Activated naive CD8-positive, alpha-beta T cell treated with anti-CD3 and anti-CD28 coated beads, Interleukin-2, amount 50 U/mL, for 16 hours (primary cell): Measurements from ENCODE around the gene NCKAP5L.
"Not testable (repeated sequence)": the region's sequence is repeated elsewhere in the genome, so short reads cannot be mapped to it uniquely, and the experiment has no call there.

Experiments
- DNase-seq: peaks from one replicate; pipeline ENCODE4 v3.0.0-alpha.2; 2020; ENCODE audit warnings: low read depth, low spot score

The NCKAP5L gene, protein sequence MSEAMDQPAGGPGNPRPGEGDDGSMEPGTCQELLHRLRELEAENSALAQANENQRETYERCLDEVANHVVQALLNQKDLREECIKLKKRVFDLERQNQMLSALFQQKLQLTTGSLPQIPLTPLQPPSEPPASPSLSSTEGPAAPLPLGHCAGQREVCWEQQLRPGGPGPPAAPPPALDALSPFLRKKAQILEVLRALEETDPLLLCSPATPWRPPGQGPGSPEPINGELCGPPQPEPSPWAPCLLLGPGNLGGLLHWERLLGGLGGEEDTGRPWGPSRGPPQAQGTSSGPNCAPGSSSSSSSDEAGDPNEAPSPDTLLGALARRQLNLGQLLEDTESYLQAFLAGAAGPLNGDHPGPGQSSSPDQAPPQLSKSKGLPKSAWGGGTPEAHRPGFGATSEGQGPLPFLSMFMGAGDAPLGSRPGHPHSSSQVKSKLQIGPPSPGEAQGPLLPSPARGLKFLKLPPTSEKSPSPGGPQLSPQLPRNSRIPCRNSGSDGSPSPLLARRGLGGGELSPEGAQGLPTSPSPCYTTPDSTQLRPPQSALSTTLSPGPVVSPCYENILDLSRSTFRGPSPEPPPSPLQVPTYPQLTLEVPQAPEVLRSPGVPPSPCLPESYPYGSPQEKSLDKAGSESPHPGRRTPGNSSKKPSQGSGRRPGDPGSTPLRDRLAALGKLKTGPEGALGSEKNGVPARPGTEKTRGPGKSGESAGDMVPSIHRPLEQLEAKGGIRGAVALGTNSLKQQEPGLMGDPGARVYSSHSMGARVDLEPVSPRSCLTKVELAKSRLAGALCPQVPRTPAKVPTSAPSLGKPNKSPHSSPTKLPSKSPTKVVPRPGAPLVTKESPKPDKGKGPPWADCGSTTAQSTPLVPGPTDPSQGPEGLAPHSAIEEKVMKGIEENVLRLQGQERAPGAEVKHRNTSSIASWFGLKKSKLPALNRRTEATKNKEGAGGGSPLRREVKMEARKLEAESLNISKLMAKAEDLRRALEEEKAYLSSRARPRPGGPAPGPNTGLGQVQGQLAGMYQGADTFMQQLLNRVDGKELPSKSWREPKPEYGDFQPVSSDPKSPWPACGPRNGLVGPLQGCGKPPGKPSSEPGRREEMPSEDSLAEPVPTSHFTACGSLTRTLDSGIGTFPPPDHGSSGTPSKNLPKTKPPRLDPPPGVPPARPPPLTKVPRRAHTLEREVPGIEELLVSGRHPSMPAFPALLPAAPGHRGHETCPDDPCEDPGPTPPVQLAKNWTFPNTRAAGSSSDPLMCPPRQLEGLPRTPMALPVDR (N-terminal part only)

GRCh38 chr12:49828133-49829091, at the start of gene NCKAP5L:
Gene NCKAP5L, minus strand, starts transcription at chr12:49828413. Its CDS starts 24,369 bp downstream, at chr12:49804044.
- DNase-seq, result peak; percentile 90

- no peak for DNase-seq
Measured at GRCh38 chr12:49877066-49877465, 48.9 kb upstream of the NCKAP5L start.

- DNase-seq, result no peak
Measured at GRCh38 chr12:49876070-49876469, 47.9 kb upstream of the NCKAP5L start.

- no peak for DNase-seq
Measured at GRCh38 chr12:49875115-49875720, 47.0 kb upstream of the NCKAP5L start.

DNA sequence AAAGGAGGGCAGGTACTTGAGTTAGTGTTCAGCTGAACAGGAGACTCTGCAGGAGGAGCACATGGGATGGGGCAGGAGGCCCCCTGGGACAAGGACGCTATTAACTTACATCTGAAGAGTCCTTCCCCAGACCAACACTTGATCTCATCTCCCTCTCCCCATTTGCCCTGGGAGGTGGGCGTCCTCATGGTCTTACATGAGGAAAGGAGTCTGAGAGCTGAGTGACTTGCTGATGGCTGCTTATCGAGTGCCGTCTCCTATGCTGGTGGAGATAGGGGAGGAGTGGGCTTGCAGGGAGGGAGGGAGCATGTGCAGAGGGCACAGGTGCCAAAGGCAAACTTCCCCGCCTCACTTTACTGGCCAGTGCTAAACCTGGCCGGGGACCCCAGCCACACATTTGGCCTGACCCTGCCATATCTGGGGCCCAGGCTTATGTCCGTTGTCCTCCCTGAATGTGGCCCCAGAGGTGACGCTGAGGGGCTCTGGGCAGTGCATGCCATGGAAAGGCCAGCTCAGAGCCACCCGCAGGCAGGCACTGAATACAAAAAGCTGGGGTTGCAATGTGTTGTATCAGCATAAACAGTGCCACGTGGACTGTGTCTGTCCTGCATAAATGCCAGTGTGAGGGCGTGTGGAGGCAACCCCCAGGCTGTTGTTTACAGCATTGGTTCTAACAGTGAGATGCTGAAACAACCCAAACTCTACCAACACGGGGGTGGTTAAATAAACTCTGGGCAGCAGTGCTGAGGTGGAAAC, 46.1 kb upstream of the NCKAP5L start:
- no peak for DNase-seq

- DNase-seq, result no peak
Measured at GRCh38 chr12:49873361-49873934, 45.2 kb upstream of the NCKAP5L start.

- DNase-seq, result no peak
Measured at GRCh38 chr12:49872781-49873181, 44.6 kb upstream of the NCKAP5L start.

DNA sequence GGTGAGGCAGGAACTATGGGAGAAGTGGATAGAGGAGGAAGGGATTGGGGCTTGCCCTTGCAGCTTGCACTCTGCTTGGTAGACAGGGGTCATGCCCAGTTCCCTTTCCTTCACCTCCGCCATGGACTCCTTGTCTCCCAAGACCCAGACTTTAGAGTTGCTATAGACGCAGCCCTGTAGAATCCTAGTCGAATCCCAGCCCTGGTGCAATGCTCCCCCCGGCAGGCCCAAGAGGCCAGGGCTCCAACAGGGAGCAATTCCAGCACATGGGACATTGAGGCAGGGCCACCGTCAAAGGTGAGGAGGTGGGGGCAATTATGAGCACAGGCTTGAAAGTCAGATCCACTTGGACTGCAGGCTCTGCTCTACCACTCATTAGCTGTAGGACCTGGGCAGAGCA, 44.2 kb upstream of the NCKAP5L start:
- DNase-seq, result no peak

DNA sequence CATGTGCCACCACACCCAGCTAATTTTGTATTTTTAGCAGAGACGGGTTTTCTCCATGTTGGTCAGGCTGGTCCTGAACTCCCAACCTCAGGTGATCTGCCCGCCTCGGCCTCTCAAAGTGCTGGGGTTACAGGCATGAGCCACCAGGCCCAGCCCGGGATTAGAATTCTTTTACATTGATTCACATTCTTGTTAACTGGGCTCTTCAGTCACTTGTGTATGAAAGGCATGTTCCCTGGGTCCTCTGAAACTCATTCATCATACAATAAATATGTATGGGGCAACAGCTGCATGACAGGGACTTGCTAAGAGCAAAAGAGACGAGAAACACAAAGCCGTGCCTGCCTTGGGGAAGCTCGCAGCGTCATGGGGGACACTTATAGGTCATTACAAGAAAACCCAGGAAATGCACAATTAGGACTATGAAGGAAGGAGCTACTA, 43.6 kb upstream of the NCKAP5L start:
- not testable (repeated sequence) for DNase-seq

DNA sequence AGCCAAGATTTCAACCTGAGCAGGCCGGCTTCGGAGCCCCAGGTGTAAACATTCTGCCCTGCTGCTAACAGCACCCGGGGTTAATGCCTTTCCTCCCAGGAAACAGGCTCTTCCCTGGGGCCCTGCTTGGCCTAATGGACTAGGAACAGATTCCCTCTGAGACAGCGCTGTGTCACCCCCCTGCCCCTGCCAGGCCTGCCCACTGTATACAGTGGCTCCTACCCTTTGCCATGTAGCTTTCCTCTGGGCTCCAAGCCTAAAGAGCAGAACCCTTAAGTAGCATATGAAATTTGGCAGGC, 43.0 kb upstream of the NCKAP5L start:
- DNase-seq, result no peak

DNA sequence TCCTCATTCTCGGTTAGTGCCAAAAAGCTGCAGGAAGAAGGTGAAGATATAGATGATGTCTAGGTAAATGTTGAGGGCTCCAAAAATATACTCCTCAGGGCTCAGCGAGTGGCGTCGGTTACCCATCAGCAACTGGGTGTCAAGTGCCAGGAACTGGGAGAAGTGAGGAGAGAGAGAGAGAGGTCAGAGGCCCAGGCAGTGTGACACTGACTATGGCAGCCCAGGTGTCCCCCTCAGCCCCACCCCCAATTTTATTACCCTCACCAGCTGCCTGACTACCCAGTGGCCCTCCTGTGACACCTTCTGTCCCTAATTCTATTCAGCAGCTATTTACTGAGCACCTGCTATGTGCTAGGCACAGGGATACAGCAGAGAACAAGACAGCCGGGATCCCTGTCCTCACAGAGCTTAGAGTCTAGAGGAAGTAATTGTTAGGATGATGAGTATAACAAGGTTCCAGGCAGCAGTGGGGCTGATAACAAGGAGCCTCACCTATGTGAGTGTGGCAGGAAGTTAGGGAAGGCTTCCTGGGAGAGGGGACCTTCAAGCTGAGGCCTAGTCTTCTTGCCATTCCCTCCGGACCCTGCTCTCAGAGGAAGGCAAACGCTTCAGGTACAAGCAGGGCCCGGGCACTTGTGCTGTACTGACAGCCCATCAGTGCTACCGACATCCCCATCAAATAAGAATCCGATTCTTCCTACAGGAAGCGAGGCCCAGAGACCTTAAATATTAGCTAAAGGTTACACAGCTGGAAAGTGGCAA, 42.5 kb upstream of the NCKAP5L start:
- DNase-seq, result no peak

GRCh38 chr12:49869816-49870500, 41.7 kb upstream of the NCKAP5L start:
- no peak for DNase-seq

GRCh38 chr12:49868952-49869815, 41.0 kb upstream of the NCKAP5L start:
- DNase-seq, result no peak

- DNase-seq, result no peak
Measured at GRCh38 chr12:49868449-49868848, 40.2 kb upstream of the NCKAP5L start.

DNA sequence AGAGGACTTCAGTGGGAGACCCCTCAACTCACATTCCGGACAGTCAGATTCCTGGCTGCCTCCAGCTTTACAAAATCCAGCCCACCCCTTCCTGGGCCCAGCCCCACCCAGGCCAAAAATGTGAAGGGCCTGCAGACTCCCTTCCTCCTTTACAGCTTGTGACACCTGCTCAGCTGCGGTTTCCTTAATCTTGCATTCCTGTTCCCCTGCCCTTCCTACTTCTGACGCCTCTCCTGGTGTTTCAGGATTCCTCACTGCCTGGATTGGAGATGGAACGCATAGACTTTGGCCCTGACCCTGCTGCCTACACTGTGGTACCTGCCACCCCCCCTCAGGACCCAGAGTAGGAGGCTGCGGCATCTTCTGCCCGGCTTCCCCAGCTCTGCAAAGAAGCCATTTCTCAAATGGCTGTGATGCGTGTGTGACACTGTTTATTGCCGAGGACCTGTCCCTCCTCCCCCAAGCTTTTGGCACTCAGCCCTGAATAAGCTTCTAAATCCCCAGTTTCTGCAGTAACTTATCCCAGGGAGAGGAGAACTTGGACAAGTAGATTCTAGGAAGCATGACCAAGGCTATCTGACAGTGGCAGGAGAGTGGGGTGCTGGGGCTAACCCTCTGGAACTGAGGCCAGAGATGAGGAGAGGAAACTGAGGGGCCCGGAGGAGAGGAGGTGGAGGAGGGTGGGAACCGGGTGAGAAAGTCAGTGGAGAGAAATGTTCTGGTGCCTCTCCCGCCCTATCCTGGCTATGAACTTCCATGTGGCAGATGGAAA, 39.5 kb upstream of the NCKAP5L start:
- DNase-seq, result no peak
